GM18868 (cell line): Measurements from ENCODE around the gene CENPQ.
A peak's percentile ranks its signal among the peaks of the same experiment; 100 is the strongest.

Experiments
- ATAC-seq: cut with Tn5 transposase; IDR thresholded peaks from one replicate; pipeline ENCODE4 v1.9.1; 2021; ENCODE audit warnings: mild to moderate bottlenecking, moderate library complexity; ENCODE audit not compliant: unreplicated experiment

Gene CENPQ

DNA sequence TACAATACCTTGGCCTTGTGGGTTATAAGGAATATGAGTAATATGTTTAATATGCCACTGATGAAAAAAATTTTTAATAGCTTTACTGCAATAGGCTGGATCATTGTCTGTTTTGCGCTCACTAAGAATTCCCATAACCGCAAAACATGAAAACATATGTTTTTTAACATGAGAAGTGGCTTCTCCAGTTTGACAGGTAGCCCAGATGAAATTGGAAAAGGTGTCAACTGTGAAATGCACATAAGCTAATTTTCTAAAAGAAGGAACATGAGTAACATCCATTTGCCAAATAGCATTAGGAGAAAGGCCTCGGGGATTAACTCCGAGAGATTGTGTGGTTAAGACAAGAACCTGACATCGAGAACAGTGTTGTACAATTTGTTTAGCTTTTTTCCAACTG is 41.5 kb downstream of the CENPQ start:
- no peak for ATAC-seq

DNA sequence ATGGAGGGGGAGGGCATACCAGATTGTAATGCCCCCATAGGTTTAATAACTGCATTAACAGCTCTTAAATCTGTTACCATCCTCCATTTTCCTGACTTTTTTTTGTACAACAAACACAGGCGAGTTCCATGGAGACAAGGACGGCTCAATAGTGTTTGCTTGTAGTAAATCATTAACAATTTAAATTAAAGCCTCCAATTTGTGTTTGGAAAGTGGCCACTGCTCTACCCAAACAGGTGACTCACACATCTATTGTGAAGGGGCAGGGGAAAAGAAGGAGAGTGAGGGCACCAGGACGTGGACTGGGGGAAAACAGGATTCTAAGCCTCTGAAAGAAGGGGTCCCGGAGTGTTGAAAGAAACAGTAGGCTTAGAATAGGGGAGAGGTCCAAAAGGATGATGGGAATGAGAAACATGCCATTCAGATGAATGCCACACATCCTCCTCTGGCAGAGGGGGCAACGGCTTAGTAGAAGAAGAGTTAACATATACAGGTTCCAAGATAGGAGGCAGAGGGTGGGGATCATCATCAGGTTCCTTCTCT is 43.5 kb downstream of the CENPQ start:
- ATAC-seq = no peak

DNA sequence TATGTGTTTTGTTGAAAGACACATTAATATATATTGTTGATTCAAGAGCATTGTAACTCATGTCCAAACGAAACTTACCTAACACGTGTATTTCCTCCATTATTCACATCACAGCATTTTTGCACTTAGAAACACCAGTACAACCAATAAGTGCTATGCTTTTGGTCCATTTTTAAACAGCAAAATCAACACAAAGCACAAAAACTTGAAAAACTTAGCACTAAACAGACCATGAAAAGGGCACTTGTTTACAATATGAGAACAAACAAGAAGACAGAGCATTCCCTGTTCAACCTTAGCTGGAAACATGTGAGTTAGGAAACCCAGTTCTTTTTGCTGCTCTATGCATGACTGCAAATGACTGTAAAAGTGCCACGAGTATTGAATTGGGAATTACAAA is 46.2 kb downstream of the CENPQ start:
- no peak for ATAC-seq

- ATAC-seq = no peak
Observed at GRCh38 chr6:49513153-49513989, 50.2 kb downstream of the CENPQ start.

DNA sequence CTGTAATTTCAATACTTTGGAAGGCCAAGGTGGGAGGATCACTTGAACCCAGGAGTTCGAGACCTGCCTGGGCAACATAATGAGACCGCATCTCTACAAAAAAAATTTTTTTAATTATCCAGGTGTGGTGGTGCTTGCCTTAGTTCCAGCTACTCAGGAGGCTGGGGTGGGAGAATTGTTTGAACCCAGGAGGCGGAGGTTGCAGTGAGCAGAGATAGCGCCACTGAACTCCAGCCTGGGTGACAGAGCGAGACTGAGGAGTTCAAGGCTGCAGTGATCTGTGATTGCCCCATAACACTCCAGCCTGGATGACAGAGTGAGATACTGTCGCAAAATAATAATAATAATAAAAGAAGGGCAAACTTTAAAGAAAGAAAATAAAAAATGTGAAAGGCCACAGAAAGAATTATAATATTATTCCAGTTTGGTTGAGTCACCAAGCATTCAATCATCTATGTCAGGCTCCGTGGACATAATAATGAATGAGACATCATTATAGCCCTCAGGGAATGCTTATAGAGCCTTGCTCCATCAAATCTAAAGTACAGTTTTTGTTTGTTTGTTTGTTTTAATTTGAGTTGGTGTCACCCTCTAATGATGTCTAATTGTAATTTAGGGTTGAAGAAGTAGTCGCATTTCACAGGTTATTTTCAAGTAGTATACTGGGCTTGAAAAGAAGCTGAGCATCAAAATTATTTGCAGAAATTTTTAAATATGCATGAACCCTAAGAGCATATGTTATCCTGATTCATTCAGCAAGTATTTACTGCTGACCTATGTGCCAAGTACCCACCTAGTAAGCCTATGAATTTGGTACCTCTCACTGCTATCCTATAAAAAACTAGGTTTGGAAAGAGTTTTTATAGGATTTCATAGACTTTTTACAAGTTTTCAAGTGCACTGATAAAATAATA is 51.7 kb downstream of the CENPQ start:
- ATAC-seq = no peak

DNA sequence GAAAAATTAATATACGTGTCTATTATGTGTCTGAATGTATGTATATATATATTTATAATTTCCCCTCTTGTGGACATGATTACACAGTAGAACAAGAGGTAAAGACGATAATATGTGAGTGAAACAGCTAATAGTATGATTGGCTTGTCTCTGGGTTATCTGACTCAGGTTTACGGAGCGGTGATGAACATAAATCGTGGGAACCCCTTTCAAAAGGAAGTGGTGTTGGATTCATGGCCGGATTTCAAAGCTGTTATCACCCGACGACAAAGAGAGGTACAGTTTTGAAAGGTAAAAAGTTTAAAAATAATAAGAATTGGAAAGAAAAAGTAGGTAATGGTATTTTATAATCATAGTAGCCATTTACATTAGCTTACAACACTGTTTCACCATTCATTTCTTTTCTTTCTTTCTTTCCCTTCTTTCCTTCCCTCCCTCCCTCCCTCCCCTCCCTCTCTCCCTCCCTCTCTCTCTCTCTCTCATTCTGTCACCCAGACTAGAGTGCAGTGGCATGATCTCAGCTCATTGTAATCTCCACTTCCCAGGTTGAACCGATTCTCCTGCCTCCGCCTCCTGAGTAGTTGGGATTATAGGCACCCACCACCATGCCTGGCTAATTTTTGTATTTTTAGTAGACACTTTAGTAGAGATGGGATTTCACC is 52.4 kb downstream of the CENPQ start:
- no peak for ATAC-seq

- ATAC-seq = no peak
Observed at GRCh38 chr6:49516147-49516505, 53.0 kb downstream of the CENPQ start.

DNA sequence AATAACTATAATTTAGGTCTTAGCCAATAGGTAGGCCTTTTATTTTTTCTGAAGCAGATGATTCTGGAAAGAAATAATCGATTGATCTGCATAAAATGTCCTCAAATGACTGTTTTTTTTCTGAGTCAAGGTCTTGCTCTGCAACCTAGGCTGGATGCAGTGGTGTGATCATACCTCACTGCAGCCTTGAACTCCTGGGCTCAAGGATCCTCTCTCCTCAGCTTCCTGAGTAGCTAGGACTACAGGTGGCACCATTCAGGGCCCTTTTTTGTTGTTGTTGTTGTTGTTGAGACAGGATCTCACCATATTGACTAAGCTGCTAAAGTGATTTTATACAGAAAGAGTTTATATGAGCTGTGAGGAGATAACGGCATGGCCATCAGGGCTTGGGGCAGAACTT is 54.7 kb downstream of the CENPQ start:
- no peak for ATAC-seq

DNA sequence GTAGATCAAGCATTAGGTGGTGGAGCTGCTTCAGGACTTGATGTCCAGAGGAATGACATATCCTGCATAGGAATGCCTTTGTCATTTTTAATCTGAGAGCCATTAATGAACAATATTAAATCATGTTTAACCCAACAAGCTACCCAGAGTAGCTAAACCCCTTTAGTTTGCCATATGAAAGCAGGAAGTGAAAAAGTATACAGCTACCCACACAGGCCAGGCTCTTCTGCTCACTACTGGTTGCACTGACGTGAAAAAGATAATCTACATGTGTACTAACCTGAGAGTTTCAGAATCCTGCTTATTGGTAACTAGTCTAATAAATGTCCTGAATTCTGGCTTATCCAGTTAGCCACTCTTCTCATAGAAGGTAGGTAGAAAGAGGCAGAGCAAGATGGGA is 56.5 kb downstream of the CENPQ start:
- peak; percentile 98 for ATAC-seq

- no peak for ATAC-seq
Observed at GRCh38 chr6:49522710-49523593, 59.8 kb downstream of the CENPQ start.

DNA sequence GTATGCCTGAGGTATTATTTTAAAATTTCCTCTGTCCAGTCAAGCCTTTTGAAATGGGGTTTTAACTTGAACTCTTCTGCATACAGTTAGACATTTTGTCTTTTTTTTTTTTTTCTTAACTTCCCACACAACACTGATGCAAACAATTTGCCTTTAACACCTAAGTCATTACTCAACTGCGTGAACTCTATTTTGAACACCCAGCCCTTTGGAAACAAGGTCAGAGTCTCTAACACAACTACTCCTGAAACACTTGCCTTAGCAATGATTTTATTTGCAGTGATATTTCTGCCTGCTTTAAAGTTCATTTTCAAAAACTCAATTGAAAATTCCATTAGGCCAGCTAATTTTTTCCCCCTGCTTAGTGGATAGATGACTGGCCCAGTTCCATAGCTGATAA is 60.7 kb downstream of the CENPQ start:
- no peak for ATAC-seq

GRCh38 chr6:49524541-49524940 is 61.4 kb downstream of the CENPQ start:
- ATAC-seq = no peak

DNA sequence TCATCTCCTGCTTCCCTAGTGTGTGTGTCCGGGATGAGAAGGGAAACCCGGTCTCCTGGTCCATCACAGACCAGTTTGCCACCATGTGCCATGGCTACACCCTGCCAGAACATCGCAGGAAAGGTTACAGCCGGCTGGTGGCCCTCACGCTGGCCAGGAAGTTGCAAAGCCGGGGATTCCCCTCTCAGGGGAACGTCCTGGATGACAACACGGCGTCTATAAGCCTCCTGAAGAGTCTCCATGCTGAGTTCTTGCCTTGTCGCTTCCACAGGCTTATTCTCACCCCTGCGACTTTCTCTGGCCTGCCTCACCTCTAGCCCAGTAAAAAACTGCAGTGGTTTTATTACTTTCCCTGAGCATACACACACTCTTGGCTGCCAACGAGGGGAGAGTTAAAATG is 63.4 kb downstream of the CENPQ start:
- ATAC-seq = no peak

DNA sequence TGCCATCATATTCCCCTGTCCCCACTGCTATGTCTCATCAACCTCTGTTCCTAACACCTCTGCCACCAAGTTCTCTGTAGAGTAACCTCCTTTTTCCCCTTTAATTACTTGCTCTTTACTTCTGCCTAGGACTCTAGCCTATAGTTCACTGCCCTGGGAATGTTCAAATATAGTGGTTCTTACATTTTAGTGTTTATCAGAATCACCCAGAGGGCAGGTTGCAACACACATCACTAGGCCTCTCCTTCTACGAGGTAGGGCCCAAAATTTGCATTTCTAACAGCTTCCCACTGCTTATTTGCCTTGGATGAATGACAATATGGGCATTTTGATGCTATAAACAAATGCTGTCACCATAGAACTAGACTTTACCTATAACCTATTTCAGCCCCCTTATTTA is 64.2 kb downstream of the CENPQ start:
- ATAC-seq = no peak

DNA sequence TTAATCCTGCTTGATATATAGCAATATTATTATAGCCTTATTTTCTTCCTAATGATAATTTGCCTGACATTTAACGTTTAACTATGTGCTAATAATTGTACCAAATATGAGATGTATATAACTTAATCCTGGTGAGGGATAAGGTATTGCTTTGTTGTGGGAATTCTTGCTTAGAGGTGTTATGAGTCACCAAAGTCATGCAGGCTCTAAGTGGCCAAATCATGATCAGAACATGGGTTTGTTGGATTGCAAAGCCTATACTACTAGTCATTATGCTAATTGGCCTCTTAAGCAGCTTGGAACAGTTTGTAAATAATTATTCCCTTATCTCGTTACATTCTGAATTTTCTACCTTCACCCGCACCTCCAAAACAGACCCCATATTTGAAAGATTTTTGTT is 65.4 kb downstream of the CENPQ start:
- no peak for ATAC-seq

DNA sequence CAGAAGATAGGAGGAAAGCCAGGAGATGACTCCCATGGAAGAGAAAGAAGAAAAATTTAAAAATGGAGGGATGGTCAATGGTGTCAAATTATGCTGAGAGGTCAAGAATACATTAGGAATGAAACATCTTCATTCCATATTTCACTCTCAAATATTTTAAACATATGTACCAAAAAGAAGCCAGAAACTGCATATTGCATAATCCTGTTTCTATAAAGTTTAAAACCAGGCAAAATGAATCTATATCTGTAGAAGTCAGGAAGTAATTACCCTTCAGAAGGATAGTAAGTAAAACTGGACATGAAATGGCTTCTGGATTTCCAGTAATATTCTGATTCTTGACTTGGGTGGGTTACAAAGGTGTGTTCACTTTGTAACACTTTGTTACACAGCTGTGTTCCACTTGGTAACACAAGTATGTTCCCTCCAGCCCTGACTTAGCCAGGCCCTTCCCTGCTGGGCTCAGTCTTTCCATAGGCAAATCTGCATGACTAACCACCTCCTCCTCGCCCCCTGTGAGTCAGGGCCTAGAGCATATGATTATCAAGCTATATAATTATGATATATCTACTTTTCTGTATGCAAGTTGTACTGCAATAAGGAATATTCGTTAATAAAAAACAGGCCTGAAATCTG is 67.1 kb downstream of the CENPQ start:
- ATAC-seq = no peak

DNA sequence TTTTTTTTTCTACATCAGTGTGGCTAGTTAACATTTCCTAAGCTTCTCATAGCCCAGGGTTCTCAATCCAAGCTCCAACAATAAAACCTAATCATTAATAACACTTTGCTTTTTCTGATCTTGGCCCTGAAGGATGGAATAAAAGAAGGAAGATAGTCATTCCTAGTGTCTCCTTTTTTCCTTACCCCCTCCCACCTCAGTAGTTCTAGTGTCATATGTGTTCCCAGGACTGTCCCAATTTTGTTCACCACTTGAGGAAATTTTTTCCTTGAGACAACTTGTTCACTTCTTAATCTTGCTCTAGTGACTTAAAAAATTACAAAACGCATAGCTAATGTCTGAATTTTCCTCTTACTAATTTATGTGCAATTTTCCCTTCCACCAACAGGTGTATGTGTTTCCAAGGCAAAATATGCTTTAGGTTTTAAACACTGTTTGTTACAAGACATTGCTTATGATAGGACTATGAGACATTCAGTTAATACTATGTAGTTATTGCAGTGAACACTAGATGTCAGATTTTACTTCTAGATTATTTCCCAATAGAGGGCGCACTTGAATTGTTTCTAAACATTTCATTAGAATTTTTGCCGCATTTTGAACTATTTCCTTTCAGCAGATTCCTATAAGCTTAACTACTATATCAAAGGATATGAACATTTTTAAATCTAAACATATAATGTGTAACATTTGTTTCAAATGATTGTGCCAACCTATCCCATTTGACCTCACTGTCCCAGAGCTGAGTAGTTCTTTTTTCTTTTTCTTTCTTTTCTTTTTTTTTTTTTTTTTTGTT is 68.8 kb downstream of the CENPQ start:
- peak; percentile 97 for ATAC-seq

- ATAC-seq = no peak
Observed at GRCh38 chr6:49535795-49536194, 72.6 kb downstream of the CENPQ start.

DNA sequence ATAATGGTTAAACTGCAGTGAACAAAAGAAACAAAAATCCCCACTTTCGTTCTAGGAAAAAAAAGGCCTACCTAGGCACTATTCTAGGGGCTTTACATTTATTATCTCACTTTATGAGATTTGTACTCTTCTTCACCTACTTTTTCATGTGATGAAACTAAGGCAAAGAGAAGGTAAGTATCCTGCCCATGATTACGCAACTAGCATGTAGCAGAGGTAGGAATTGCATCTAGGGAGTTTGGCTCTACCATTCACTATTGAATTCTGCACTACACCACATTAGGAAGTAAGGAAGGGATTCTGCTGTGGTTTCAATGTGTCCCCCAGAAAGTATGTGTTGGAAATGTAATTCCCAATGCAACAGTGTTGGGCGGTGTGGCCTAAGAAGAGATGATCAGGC is 75.9 kb downstream of the CENPQ start:
- ATAC-seq = no peak
